Bronchial epithelial cell (primary cell): ENCODE results near the gene NEURL1. TPM values are rescaled to one million over a fixed set of nuclear protein-coding genes. Genes with fewer than 3 reads are reported as not detected.

Experiments
- DNase-seq: peaks from one replicate; pipeline ENCODE4 v3.0.0-alpha.2; 2010; ENCODE audit warnings: low read depth
- FAIRE-seq: peaks from 2 replicates; lab custom pipeline; 2011; peaks lifted over from hg19 to GRCh38; lab: Jason Lieb, UNC
- H3K27me3 ChIP-seq: 2 replicates; pipeline ENCODE4 v1.5.1; 2011; ENCODE audit warnings: low read length; ENCODE audit not compliant: control insufficient read depth, insufficient read depth
- H3K36me3 ChIP-seq: 2 replicates; pipeline ENCODE4 v1.5.1; 2011; ENCODE audit warnings: low read length; ENCODE audit not compliant: control insufficient read depth, insufficient read depth
- H3K4me3 ChIP-seq: 2 replicates; pipeline ENCODE4 v1.5.1; 2011; ENCODE audit warnings: mild to moderate bottlenecking, low read depth, low read length, control low read depth
- CTCF ChIP-seq: IDR thresholded peaks from 2 replicates; pipeline ENCODE4 v1.5.1; 2011; ENCODE audit warnings: mild to moderate bottlenecking, moderate library complexity, low read length, control low read depth, inconsistent platforms; ENCODE audit not compliant: insufficient read depth, severe bottlenecking
- total RNA-seq: library from RNA; depleted of rRNA; stranded (reverse); fragments of >200 nt; gene quantifications from 2 replicates; pipeline ENCODE4 v1.2.1, GENCODE V29; 2014

The NEURL1 gene
- total RNA-seq, 1 donor from 2014 or later, result 1.1 TPM

GRCh38 chr10:103620891-103621782 is 127.6 kb downstream of the NEURL1 start:
- peaks cover 47% of the 10 kb centered on the region for H3K36me3 ChIP-seq
- H3K27me3 ChIP-seq, result no peaks in the 10 kb centered on the region
- no peak for TF ChIP-seq CTCF
- H3K4me3 ChIP-seq, result no peak overlapping the region
- DNase-seq, result no peak
- no peak for FAIRE-seq

GRCh38 chr10:103621783-103622125 is 128.2 kb downstream of the NEURL1 start:
- Histone ChIP-seq H3K4me3 (no peak overlapping the region), H3K36me3 (peaks cover 47% of the 10 kb centered on the region), H3K27me3 (no peaks in the 10 kb centered on the region)
- FAIRE-seq (no peak), DNase-seq (no peak)
- no peak for TF ChIP-seq CTCF

GRCh38 chr10:103622286-103622685 is 128.8 kb downstream of the NEURL1 start:
- no peak for FAIRE-seq
- no peaks in the 10 kb centered on the region for H3K27me3 ChIP-seq
- H3K36me3 ChIP-seq, result peaks cover 46% of the 10 kb centered on the region
- no peak for TF ChIP-seq CTCF
- no peak overlapping the region for H3K4me3 ChIP-seq
- DNase-seq, result no peak

- FAIRE-seq (no peak), DNase-seq (no peak)
- Histone ChIP-seq H3K4me3 (no peak overlapping the region), H3K36me3 (peaks cover 47% of the 10 kb centered on the region), H3K27me3 (no peaks in the 10 kb centered on the region)
- TF ChIP-seq CTCF, result no peak
These were observed 129.6 kb downstream of the NEURL1 start for GRCh38 chr10:103622935-103623574.

GRCh38 chr10:103626178-103626577 is 132.7 kb downstream of the NEURL1 start:
- H3K27me3 ChIP-seq, result no peaks in the 10 kb centered on the region
- H3K4me3 ChIP-seq, result no peak overlapping the region
- H3K36me3 ChIP-seq, result peaks cover 41% of the 10 kb centered on the region
- no peak for TF ChIP-seq CTCF
- no peak for FAIRE-seq
- DNase-seq, result no peak
